ENCODE measurements around the gene RBPJ. TPM values are rescaled to one million over a fixed set of nuclear protein-coding genes. Genes with fewer than 3 reads are reported as not detected.

RBPJ gene
- total RNA-seq, 2 experiments from 2014 or later: 150 to 151 TPM

DNA sequence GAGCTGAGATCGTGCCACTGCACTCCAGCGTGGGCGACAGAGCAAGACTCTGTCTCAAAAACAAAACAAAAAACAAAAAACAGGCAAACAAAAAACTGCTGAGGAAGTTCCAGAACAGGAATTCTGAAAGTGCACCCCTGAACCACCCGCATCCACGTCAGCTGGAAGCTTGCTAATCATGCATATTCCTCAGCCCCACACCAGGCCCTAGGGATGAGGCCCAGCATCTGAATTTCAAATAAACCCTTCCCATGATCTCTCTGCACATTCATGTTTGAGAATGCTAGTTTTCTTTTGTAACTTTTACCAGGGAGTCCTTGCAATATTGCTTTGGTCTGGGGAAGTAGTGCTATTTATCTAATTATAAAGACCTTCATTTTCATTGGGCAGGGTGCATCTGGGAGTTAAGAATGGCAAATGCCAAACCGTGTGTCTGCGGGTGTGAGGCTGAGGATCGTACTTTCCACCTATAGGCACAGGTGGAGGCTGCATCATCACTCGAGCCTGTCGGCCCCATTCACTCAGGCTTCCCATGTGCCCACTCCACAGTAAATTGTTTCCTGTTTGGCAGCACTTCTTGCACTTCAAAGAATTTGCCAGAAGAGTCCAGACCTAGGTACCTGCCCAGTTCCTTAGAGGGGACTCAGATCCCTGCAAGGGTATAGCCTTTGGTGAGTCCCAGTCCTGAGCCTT lies 145.9 kb downstream of the RBPJ start:
- Mint-ChIP-seq H3K4me3 (no peak overlapping the region), H3K27ac (no peak overlapping the region), H3K9me3 (no peaks in the 10 kb centered on the region), H3K36me3 (ENCODE audit: low read depth) (no peaks in the 10 kb centered on the region), H3K27me3 (peaks cover 2% of the 10 kb centered on the region), H3K4me1 (ENCODE audit: low read depth) (no peaks in the 10 kb centered on the region)
- ChIA-PET POLR2A (interaction anchor here (0.6 kb wide), 1 partner anchor 1359 kb away, joined by 3 read pairs; no protein-coding TSS in a partner anchor), CTCF (no interaction called here)
- ATAC-seq (no peak), DNase-seq (no peak)
- TF ChIP-seq, protein P1, sequence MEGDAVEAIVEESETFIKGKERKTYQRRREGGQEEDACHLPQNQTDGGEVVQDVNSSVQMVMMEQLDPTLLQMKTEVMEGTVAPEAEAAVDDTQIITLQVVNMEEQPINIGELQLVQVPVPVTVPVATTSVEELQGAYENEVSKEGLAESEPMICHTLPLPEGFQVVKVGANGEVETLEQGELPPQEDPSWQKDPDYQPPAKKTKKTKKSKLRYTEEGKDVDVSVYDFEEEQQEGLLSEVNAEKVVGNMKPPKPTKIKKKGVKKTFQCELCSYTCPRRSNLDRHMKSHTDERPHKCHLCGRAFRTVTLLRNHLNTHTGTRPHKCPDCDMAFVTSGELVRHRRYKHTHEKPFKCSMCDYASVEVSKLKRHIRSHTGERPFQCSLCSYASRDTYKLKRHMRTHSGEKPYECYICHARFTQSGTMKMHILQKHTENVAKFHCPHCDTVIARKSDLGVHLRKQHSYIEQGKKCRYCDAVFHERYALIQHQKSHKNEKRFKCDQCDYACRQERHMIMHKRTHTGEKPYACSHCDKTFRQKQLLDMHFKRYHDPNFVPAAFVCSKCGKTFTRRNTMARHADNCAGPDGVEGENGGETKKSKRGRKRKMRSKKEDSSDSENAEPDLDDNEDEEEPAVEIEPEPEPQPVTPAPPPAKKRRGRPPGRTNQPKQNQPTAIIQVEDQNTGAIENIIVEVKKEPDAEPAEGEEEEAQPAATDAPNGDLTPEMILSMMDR (IDR thresholded peaks at IDR 0.05): no peak
- intact Hi-C loops (cut with micrococcal nuclease): no loop called here

- ChIA-PET POLR2A (no interaction called here), CTCF (no interaction called here)
- no peaks in the 10 kb centered on the region for H3K9me3 Mint-ChIP-seq
- DNase-seq (no peak), ATAC-seq (no peak)
- no peaks in the 10 kb centered on the region for H3K36me3 Mint-ChIP-seq (ENCODE audit: low read depth)
- H3K27me3 Mint-ChIP-seq: peaks cover 2% of the 10 kb centered on the region
- TF ChIP-seq, protein P1 (IDR thresholded peaks at IDR 0.05): no peak
- no peak overlapping the region for H3K4me3 Mint-ChIP-seq
- no peak overlapping the region for H3K27ac Mint-ChIP-seq
- no peaks in the 10 kb centered on the region for H3K4me1 Mint-ChIP-seq (ENCODE audit: low read depth)
- intact Hi-C loops (cut with micrococcal nuclease): no loop called here
Measured at GRCh38 chr4:26467724-26468123, 146.9 kb downstream of the RBPJ start.

- H3K4me1 Mint-ChIP-seq (ENCODE audit: low read depth): no peaks in the 10 kb centered on the region
- H3K27ac Mint-ChIP-seq: no peak overlapping the region
- TF ChIP-seq, protein P1 (IDR thresholded peaks at IDR 0.05): no peak
- H3K9me3 Mint-ChIP-seq: no peaks in the 10 kb centered on the region
- ATAC-seq (no peak), DNase-seq (no peak)
- ChIA-PET POLR2A (no interaction called here), CTCF (no interaction called here)
- H3K36me3 Mint-ChIP-seq (ENCODE audit: low read depth): no peaks in the 10 kb centered on the region
- peaks cover 2% of the 10 kb centered on the region for H3K27me3 Mint-ChIP-seq
- H3K4me3 Mint-ChIP-seq: no peak overlapping the region
- intact Hi-C loops (cut with micrococcal nuclease): no loop called here
Measured at GRCh38 chr4:26468283-26468949, 147.6 kb downstream of the RBPJ start.

- no peaks in the 10 kb centered on the region for H3K4me1 Mint-ChIP-seq (ENCODE audit: low read depth)
- DNase-seq (no peak), ATAC-seq (no peak)
- intact Hi-C loops (cut with micrococcal nuclease): no loop called here
- H3K36me3 Mint-ChIP-seq (ENCODE audit: low read depth): no peaks in the 10 kb centered on the region
- H3K9me3 Mint-ChIP-seq: no peaks in the 10 kb centered on the region
- POLR2A ChIA-PET: no interaction called here
- TF ChIP-seq, protein P1 (IDR thresholded peaks at IDR 0.05): no peak
- CTCF ChIA-PET: no interaction called here
- H3K27ac Mint-ChIP-seq: no peak overlapping the region
- peaks cover 2% of the 10 kb centered on the region for H3K27me3 Mint-ChIP-seq
- H3K4me3 Mint-ChIP-seq: no peak overlapping the region
Measured at GRCh38 chr4:26468977-26469376, 148.2 kb downstream of the RBPJ start.

DNA sequence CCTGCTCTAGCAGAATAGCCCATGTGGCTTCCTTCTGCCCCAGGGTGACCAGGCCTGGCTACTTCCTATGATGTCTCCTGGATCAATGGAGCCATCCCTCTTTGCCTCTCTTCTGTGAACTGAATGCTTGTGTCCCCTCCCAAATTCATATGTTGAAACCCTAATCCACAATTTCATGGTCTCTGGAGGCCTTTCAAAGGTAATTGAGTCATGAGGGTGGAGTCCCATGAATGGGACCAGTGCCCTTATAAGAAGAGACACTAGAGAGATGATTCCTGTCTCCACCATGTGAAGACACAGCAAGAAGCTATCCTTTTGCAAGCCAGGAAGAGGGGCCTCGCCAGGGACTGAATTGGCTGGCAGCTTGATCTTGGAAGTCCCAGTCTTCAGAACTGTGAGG lies 151.1 kb downstream of the RBPJ start:
- TF ChIP-seq, protein P1 (IDR thresholded peaks at IDR 0.05): no peak
- Mint-ChIP-seq H3K4me3 (no peak overlapping the region), H3K27ac (no peak overlapping the region), H3K36me3 (ENCODE audit: low read depth) (no peaks in the 10 kb centered on the region), H3K4me1 (ENCODE audit: low read depth) (no peaks in the 10 kb centered on the region), H3K27me3 (no peaks in the 10 kb centered on the region), H3K9me3 (no peaks in the 10 kb centered on the region)
- ChIA-PET CTCF (interaction anchor here (2.6 kb wide), 1 partner anchor 12 kb away, joined by 8 read pairs; no protein-coding TSS in a partner anchor), POLR2A (interaction anchor here (1.2 kb wide), 1 partner anchor 12 kb away, joined by 3 read pairs; no protein-coding TSS in a partner anchor)
- DNase-seq (no peak), ATAC-seq (no peak)
- intact Hi-C loops (cut with micrococcal nuclease): no loop called here
